Smooth muscle cell (in vitro differentiated cells): ENCODE results near the gene GRIK4. TPM values are rescaled to one million over a fixed set of nuclear protein-coding genes. Genes with fewer than 3 reads are reported as not detected.

Experiments
- DNase-seq: peaks from one replicate; lab custom pipeline; 2025; ENCODE audit not compliant: unreplicated experiment; lab: John Stamatoyannopoulos, UW
- H2AFZ ChIP-seq: fragments of 200-600 bp; sonication (generic); 2 replicates; pipeline ENCODE4 v1.6.0; 2016; ENCODE audit warnings: antibody characterized with exemption, low read depth, mild to moderate bottlenecking
- H3F3A ChIP-seq: fragments of 200-600 bp; sonication (generic); 2 replicates; pipeline ENCODE4 v1.6.0; 2017; ENCODE audit warnings: antibody characterized with exemption, low read depth
- H3K27ac ChIP-seq: fragments of 200-600 bp; sonication (generic); 2 replicates; pipeline ENCODE4 v1.5.1; 2016; ENCODE audit warnings: low read depth, mild to moderate bottlenecking
- H3K27me3 ChIP-seq: fragments of 200-600 bp; sonication (generic); 2 replicates; pipeline ENCODE4 v1.6.1; 2016; ENCODE audit warnings: low read depth, mild to moderate bottlenecking
- H3K36me3 ChIP-seq: fragments of 200-600 bp; sonication (generic); 2 replicates; pipeline ENCODE4 v1.5.1; 2016; ENCODE audit warnings: low read depth
- H3K4me1 ChIP-seq: fragments of 200-600 bp; sonication (generic); 2 replicates; pipeline ENCODE4 v1.5.1; 2016; ENCODE audit warnings: low read depth
- H3K4me2 ChIP-seq: fragments of 200-600 bp; sonication (generic); 2 replicates; pipeline ENCODE4 v1.6.0; 2016; ENCODE audit warnings: mild to moderate bottlenecking
- H3K4me3 ChIP-seq: fragments of 200-600 bp; sonication (generic); 2 replicates; pipeline ENCODE4 v1.5.1; 2016; ENCODE audit warnings: mild to moderate bottlenecking
- H3K79me2 ChIP-seq: fragments of 200-600 bp; sonication (generic); 2 replicates; pipeline ENCODE4 v1.6.0; 2016; ENCODE audit warnings: low read depth, mild to moderate bottlenecking
- H3K9ac ChIP-seq: fragments of 200-600 bp; sonication (generic); 2 replicates; pipeline ENCODE4 v1.6.0; 2016; ENCODE audit warnings: low read depth
- H3K9me3 ChIP-seq: fragments of 200-600 bp; sonication (generic); replicated peaks from 2 replicates; pipeline ENCODE4 v1.5.1; 2016; ENCODE audit warnings: low read depth
- H4K20me1 ChIP-seq: fragments of 200-600 bp; sonication (generic); 2 replicates; pipeline ENCODE4 v1.6.0; 2016; ENCODE audit warnings: low read depth
- CTCF ChIP-seq: fragments of 200-600 bp; sonication (generic); IDR thresholded peaks from 2 replicates; pipeline ENCODE4 v1.5.1; 2017; ENCODE audit warnings: borderline replicate concordance, mild to moderate bottlenecking, antibody characterized with exemption; ENCODE audit not compliant: insufficient read depth, poor library complexity, severe bottlenecking
- WGBS: methylation state at CpG from one replicate; pipeline ENCODE4 v1.1.7; 2016; ENCODE audit warnings: low lambda C conversion rate; 5-methylcytosine and 5-hydroxymethylcytosine counted together
- polyA plus RNA-seq: library from polyadenylated mRNA; unstranded; fragments of >200 nt; fragmentation: Nextera tagmentation; extraction: Ambion mirVana; gene quantifications from 2 replicates; pipeline ENCODE4 v1.2.1, GENCODE V29; 2016
- total RNA-seq: library from RNA; depleted of rRNA; stranded (reverse); fragments of >200 nt; gene quantifications from 2 replicates; pipeline ENCODE4 v1.2.3, GENCODE V29; 2014

The GRIK4 gene
- total and polyA plus RNA-seq, 2 experiments from 2014 or later = not detected

GRCh38 chr11:120575461-120575860 is 63.9 kb downstream of the GRIK4 start:
- H2AFZ ChIP-seq = no peak overlapping the region
- H3F3A ChIP-seq = no peaks in the 10 kb centered on the region
- H3K4me2 ChIP-seq = no peak overlapping the region
- no peaks in the 10 kb centered on the region for H3K4me1 ChIP-seq
- no peaks in the 10 kb centered on the region for H3K9me3 ChIP-seq
- H3K36me3 ChIP-seq = no peaks in the 10 kb centered on the region
- no peaks in the 10 kb centered on the region for H4K20me1 ChIP-seq
- no peak overlapping the region for H3K4me3 ChIP-seq
- peaks cover 24% of the 10 kb centered on the region for H3K27me3 ChIP-seq
- no peak overlapping the region for H3K27ac ChIP-seq
- H3K79me2 ChIP-seq = no peaks in the 10 kb centered on the region
- no peak for TF ChIP-seq CTCF
- WGBS = 89% methylated on average over 9 of the region's 9 CpGs
- H3K9ac ChIP-seq = no peak overlapping the region
- no peak for DNase-seq

GRCh38 chr11:120576606-120577005 is 65.1 kb downstream of the GRIK4 start:
- peaks cover 17% of the 10 kb centered on the region for H3K27me3 ChIP-seq
- no peaks in the 10 kb centered on the region for H3K79me2 ChIP-seq
- no peak overlapping the region for H3K4me2 ChIP-seq
- H3F3A ChIP-seq = no peaks in the 10 kb centered on the region
- no peak overlapping the region for H3K4me3 ChIP-seq
- H2AFZ ChIP-seq = no peak overlapping the region
- DNase-seq = no peak
- no peaks in the 10 kb centered on the region for H3K4me1 ChIP-seq
- no peaks in the 10 kb centered on the region for H4K20me1 ChIP-seq
- H3K9ac ChIP-seq = no peak overlapping the region
- no peaks in the 10 kb centered on the region for H3K9me3 ChIP-seq
- no peak for TF ChIP-seq CTCF
- WGBS = 89% methylated on average over 7 of the region's 7 CpGs
- H3K27ac ChIP-seq = no peak overlapping the region
- no peaks in the 10 kb centered on the region for H3K36me3 ChIP-seq

GRCh38 chr11:120577041-120577440 is 65.5 kb downstream of the GRIK4 start:
- Histone ChIP-seq H2AFZ (no peak overlapping the region), H3K4me1 (no peaks in the 10 kb centered on the region), H3K4me2 (no peak overlapping the region), H4K20me1 (no peaks in the 10 kb centered on the region), H3K9me3 (no peaks in the 10 kb centered on the region), H3K4me3 (no peak overlapping the region), H3K9ac (no peak overlapping the region), H3F3A (no peaks in the 10 kb centered on the region), H3K79me2 (no peaks in the 10 kb centered on the region), H3K27me3 (peaks cover 17% of the 10 kb centered on the region), H3K36me3 (no peaks in the 10 kb centered on the region), H3K27ac (no peak overlapping the region)
- no peak for TF ChIP-seq CTCF
- WGBS = 99% methylated on average over 2 of the region's 2 CpGs
- no peak for DNase-seq

GRCh38 chr11:120577624-120578363 is 66.2 kb downstream of the GRIK4 start:
- no peak overlapping the region for H3K4me3 ChIP-seq
- H3K79me2 ChIP-seq = no peaks in the 10 kb centered on the region
- no peak for TF ChIP-seq CTCF
- no peak for DNase-seq
- H3K9ac ChIP-seq = no peak overlapping the region
- H3K9me3 ChIP-seq = no peaks in the 10 kb centered on the region
- H3K4me2 ChIP-seq = no peak overlapping the region
- no peak overlapping the region for H2AFZ ChIP-seq
- peaks cover 17% of the 10 kb centered on the region for H3K27me3 ChIP-seq
- 74% methylated on average over 7 of the region's 7 CpGs for WGBS
- H3F3A ChIP-seq = no peaks in the 10 kb centered on the region
- no peaks in the 10 kb centered on the region for H3K4me1 ChIP-seq
- no peaks in the 10 kb centered on the region for H3K36me3 ChIP-seq
- no peaks in the 10 kb centered on the region for H4K20me1 ChIP-seq
- no peak overlapping the region for H3K27ac ChIP-seq
